ENCODE measurements around the gene CDS2.

Gene CDS2

GRCh38 chr20:5153612-5154542 lies 27.1 kb downstream of the CDS2 start:
- no peak for DNase-seq (ENCODE audit: low spot score)

GRCh38 chr20:5154543-5154925 lies 27.7 kb downstream of the CDS2 start:
- no peak for DNase-seq (ENCODE audit: low spot score)

- no peak for DNase-seq (ENCODE audit: low spot score)
Observed at GRCh38 chr20:5155404-5155803, 28.6 kb downstream of the CDS2 start.

- no peak for DNase-seq (ENCODE audit: low spot score)
Observed at GRCh38 chr20:5156675-5157448, 30.1 kb downstream of the CDS2 start.

- no peak for DNase-seq (ENCODE audit: low spot score)
Observed at GRCh38 chr20:5159928-5160327, 33.1 kb downstream of the CDS2 start.

- DNase-seq (ENCODE audit: low spot score), result no peak
Observed at GRCh38 chr20:5160882-5161281, 34.1 kb downstream of the CDS2 start.

- no peak for DNase-seq (ENCODE audit: low spot score)
Observed at GRCh38 chr20:5161536-5162164, 34.8 kb downstream of the CDS2 start.

- no peak for DNase-seq (ENCODE audit: low spot score)
Observed at GRCh38 chr20:5164645-5165625, 38.1 kb downstream of the CDS2 start.

- peak; percentile 52 for DNase-seq (ENCODE audit: low spot score)
Observed at GRCh38 chr20:5168651-5169396, 42.0 kb downstream of the CDS2 start.

GRCh38 chr20:5170341-5170740 lies 43.5 kb downstream of the CDS2 start:
- DNase-seq (ENCODE audit: low spot score), result no peak

- DNase-seq (ENCODE audit: low spot score), result no peak
Observed at GRCh38 chr20:5171064-5171789, 44.4 kb downstream of the CDS2 start.

- DNase-seq (ENCODE audit: low spot score), result no peak
Observed at GRCh38 chr20:5171790-5172164, 45.0 kb downstream of the CDS2 start.

- no peak for DNase-seq (ENCODE audit: low spot score)
Observed at GRCh38 chr20:5172167-5172601, 45.4 kb downstream of the CDS2 start.

GRCh38 chr20:5172903-5173463 lies 46.2 kb downstream of the CDS2 start:
- no peak for DNase-seq (ENCODE audit: low spot score)

- DNase-seq (ENCODE audit: low spot score), result no peak
Observed at GRCh38 chr20:5173751-5174150, 46.9 kb downstream of the CDS2 start.

- no peak for DNase-seq (ENCODE audit: low spot score)
Observed at GRCh38 chr20:5177071-5177470, 50.3 kb downstream of the CDS2 start.

- DNase-seq (ENCODE audit: low spot score), result no peak
Observed at GRCh38 chr20:5178046-5178445, 51.2 kb downstream of the CDS2 start.

GRCh38 chr20:5180421-5180820 lies 53.6 kb downstream of the CDS2 start:
- no peak for DNase-seq (ENCODE audit: low spot score)

GRCh38 chr20:5180933-5181332 lies 54.1 kb downstream of the CDS2 start:
- DNase-seq (ENCODE audit: low spot score), result no peak

- DNase-seq (ENCODE audit: low spot score), result no peak
Observed at GRCh38 chr20:5181492-5181891, 54.7 kb downstream of the CDS2 start.
